ES-I3 (cell line): ENCODE measurements around the gene SCUBE1.

Source experiments
- H3K36me3 ChIP-seq: 2 replicates; pipeline ENCODE4 v1.6.1; 2013; ENCODE audit warnings: mild to moderate bottlenecking, low read length, control low read depth, moderate library complexity; ENCODE audit not compliant: insufficient read depth
- H3K4me1 ChIP-seq: 2 replicates; pipeline ENCODE4 v1.6.1; 2013; ENCODE audit warnings: mild to moderate bottlenecking, control low read depth, low read length; ENCODE audit not compliant: insufficient read depth
- H3K9ac ChIP-seq: 2 replicates; pipeline ENCODE4 v1.6.1; 2013; ENCODE audit warnings: low read depth, mild to moderate bottlenecking, low read length, moderate library complexity
- H3K9me3 ChIP-seq: 2 replicates; pipeline ENCODE4 v1.6.1; 2013; ENCODE audit warnings: mild to moderate bottlenecking, low read length, moderate library complexity; ENCODE audit not compliant: control insufficient read depth, insufficient read depth

Gene SCUBE1

GRCh38 chr22:43343262-43343669 is at the start of gene SCUBE1:
Gene SCUBE1 (minus strand): TSS chr22:43343372. CDS start chr22:43343261, 111 bp downstream.
- H3K9me3 ChIP-seq = no peaks in the 10 kb centered on the region
- no peaks in the 10 kb centered on the region; the same call in 1 of the 2 replicates for H3K4me1 ChIP-seq
- H3K36me3 ChIP-seq = no peaks in the 10 kb centered on the region
- H3K9ac ChIP-seq = peak within 1 kb of the TSS; percentile 51; the same call in 1 of the 2 replicates

GRCh38 chr22:43392385-43392989 is 49.3 kb upstream of the SCUBE1 start:
- Histone ChIP-seq H3K4me1 (peaks cover 7% of the 10 kb centered on the region), H3K9ac (no peak overlapping the region), H3K9me3 (0 out of 2 replicates have a peak, but pooled peaks cover 2% of the 10 kb centered on the region), H3K36me3 (no peaks in the 10 kb centered on the region)

GRCh38 chr22:43391306-43391705 is 48.1 kb upstream of the SCUBE1 start:
- 0 out of 2 replicates have a peak, but pooled peaks cover 2% of the 10 kb centered on the region for H3K9me3 ChIP-seq
- peaks cover 7% of the 10 kb centered on the region for H3K4me1 ChIP-seq
- no peaks in the 10 kb centered on the region for H3K36me3 ChIP-seq
- H3K9ac ChIP-seq = no peak overlapping the region

- Histone ChIP-seq H3K9me3 (0 out of 2 replicates have a peak, but pooled peaks cover 2% of the 10 kb centered on the region), H3K36me3 (no peaks in the 10 kb centered on the region), H3K9ac (no peak overlapping the region), H3K4me1 (peaks cover 7% of the 10 kb centered on the region)
These were observed 47.7 kb upstream of the SCUBE1 start for GRCh38 chr22:43390872-43391271.

- Histone ChIP-seq H3K9ac (no peak overlapping the region), H3K36me3 (no peaks in the 10 kb centered on the region), H3K9me3 (0 out of 2 replicates have a peak, but pooled peaks cover 2% of the 10 kb centered on the region), H3K4me1 (peaks cover 7% of the 10 kb centered on the region)
These were observed 47.0 kb upstream of the SCUBE1 start for GRCh38 chr22:43390166-43390565.

- Histone ChIP-seq H3K9ac (no peak overlapping the region), H3K36me3 (no peaks in the 10 kb centered on the region), H3K4me1 (peaks cover 7% of the 10 kb centered on the region), H3K9me3 (0 out of 2 replicates have a peak, but pooled peaks cover 2% of the 10 kb centered on the region)
These were observed 46.2 kb upstream of the SCUBE1 start for GRCh38 chr22:43389227-43389836.

GRCh38 chr22:43388420-43388851 is 45.3 kb upstream of the SCUBE1 start:
- Histone ChIP-seq H3K9ac (no peak overlapping the region), H3K9me3 (0 out of 2 replicates have a peak, but pooled peaks cover 2% of the 10 kb centered on the region), H3K36me3 (no peaks in the 10 kb centered on the region), H3K4me1 (peaks cover 7% of the 10 kb centered on the region)

- no peak overlapping the region for H3K9ac ChIP-seq
- H3K4me1 ChIP-seq = peaks cover 4% of the 10 kb centered on the region
- H3K9me3 ChIP-seq = 0 out of 2 replicates have a peak, but pooled peaks cover 2% of the 10 kb centered on the region
- no peaks in the 10 kb centered on the region for H3K36me3 ChIP-seq
These were observed 44.6 kb upstream of the SCUBE1 start for GRCh38 chr22:43387815-43388214.

GRCh38 chr22:43385770-43386641 is 42.8 kb upstream of the SCUBE1 start:
- Histone ChIP-seq H3K4me1 (no peaks in the 10 kb centered on the region; the same call in 1 of the 2 replicates), H3K36me3 (no peaks in the 10 kb centered on the region), H3K9ac (no peak overlapping the region), H3K9me3 (0 out of 2 replicates have a peak, but pooled peaks cover 2% of the 10 kb centered on the region)

- no peak overlapping the region for H3K9ac ChIP-seq
- no peaks in the 10 kb centered on the region for H3K9me3 ChIP-seq
- no peaks in the 10 kb centered on the region; the same call in 1 of the 2 replicates for H3K4me1 ChIP-seq
- no peaks in the 10 kb centered on the region for H3K36me3 ChIP-seq
These were observed 41.7 kb upstream of the SCUBE1 start for GRCh38 chr22:43384863-43385262.

GRCh38 chr22:43381693-43382092 is 38.5 kb upstream of the SCUBE1 start:
- H3K9me3 ChIP-seq = no peaks in the 10 kb centered on the region
- H3K9ac ChIP-seq = no peak overlapping the region
- no peaks in the 10 kb centered on the region for H3K36me3 ChIP-seq
- no peaks in the 10 kb centered on the region for H3K4me1 ChIP-seq

GRCh38 chr22:43377896-43378704 is 34.9 kb upstream of the SCUBE1 start:
- Histone ChIP-seq H3K9me3 (0 out of 2 replicates have a peak, but pooled peaks cover 4% of the 10 kb centered on the region), H3K4me1 (no peaks in the 10 kb centered on the region), H3K9ac (no peak overlapping the region), H3K36me3 (no peaks in the 10 kb centered on the region)

GRCh38 chr22:43377548-43377895 is 34.4 kb upstream of the SCUBE1 start:
- no peak overlapping the region for H3K9ac ChIP-seq
- H3K9me3 ChIP-seq = 0 out of 2 replicates have a peak, but pooled peaks cover 4% of the 10 kb centered on the region
- H3K36me3 ChIP-seq = no peaks in the 10 kb centered on the region
- no peaks in the 10 kb centered on the region for H3K4me1 ChIP-seq
